Left colon (tissue), 2 donors: Measurements from ENCODE around the gene GPATCH2. TPM values are rescaled to one million over a fixed set of nuclear protein-coding genes. Genes with fewer than 3 reads are reported as not detected.
"Not testable (repeated sequence)": the region's sequence is repeated elsewhere in the genome, so short reads cannot be mapped to it uniquely, and the experiment has no call there.

ENCODE experiments used
- ATAC-seq: fragments of 200-7000 bp; cut with Tn5 transposase; one replicate; pipeline ENCODE4 v1.9.1; 2020; ENCODE audit warnings: mild to moderate bottlenecking, moderate library complexity
- DNase-seq, 2 donors: peaks; one replicate each; pipeline ENCODE4 v3.0.0-alpha.2; 2020
- intact Hi-C, 2 donors: fragments of 100-400 bp; cut with DNase I in 1 of 2; cut with micrococcal nuclease in 1 of 2; formaldehyde crosslinking; loops; one replicate each; pipeline versions ENCODE4 v1.11.2 to v1.14.0; 2022; cut with DNase I, micrococcal nuclease
- total RNA-seq, 2 donors: library from RNA; stranded (reverse); fragmentation: NEBNext Ultra II Directional; extraction: Animal tissue kit (Norgen Biotek cat#: 25700); gene quantifications; one replicate each; pipeline ENCODE4 v1.2.1, GENCODE V29; 2021
- donor health status: DM: no; HTN: no; CAD: no.
- donor health status: DM: yes; HTN: yes; CAD: no.

GPATCH2 gene
- total RNA-seq, 2 donors from 2014 or later, result 11.6 to 12.4 TPM

DNA sequence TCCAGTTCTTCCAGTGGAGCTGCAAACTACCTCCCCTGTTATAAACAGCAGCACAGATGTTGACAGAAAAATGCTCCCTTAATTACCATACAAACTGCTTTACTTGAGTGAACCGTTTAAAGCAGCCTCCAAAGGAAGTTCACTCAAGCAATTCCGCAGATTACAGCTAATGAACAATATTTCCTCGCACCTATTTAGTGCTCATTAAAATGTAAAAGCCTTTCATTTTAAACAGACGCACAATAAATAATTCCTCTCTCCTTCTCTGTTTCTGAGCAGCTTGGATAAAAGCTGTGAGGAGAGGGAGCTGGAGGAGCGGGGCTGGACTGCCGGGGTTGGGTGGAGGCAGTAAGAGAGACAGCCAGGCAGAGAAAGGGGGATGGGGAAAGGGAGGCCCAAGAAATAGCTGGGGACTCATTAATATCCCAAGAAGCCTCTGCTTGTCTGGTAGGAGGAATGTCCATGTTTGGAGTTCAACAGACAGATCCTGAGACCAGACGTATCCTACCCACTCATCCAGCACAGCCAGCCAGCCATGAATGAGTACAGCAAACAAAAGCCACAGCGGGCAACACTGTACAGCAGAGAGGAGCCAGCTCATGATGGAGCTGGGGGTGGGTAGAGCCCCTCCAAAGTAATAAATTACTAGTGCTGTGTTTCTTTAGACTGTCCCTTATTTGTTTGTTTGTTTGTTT lies 227.7 kb downstream of the GPATCH2 start:
- no peak for DNase-seq
- no peak for ATAC-seq
- intact Hi-C loops, result no loop called here

GRCh38 chr1:217402301-217402700 lies 228.6 kb downstream of the GPATCH2 start:
- no peak for ATAC-seq
- intact Hi-C loops, result no loop called here
- DNase-seq, result no peak

GRCh38 chr1:217393896-217394295 lies 237.0 kb downstream of the GPATCH2 start:
- intact Hi-C loops, result no loop called here
- no peak for ATAC-seq
- no peak for DNase-seq

DNA sequence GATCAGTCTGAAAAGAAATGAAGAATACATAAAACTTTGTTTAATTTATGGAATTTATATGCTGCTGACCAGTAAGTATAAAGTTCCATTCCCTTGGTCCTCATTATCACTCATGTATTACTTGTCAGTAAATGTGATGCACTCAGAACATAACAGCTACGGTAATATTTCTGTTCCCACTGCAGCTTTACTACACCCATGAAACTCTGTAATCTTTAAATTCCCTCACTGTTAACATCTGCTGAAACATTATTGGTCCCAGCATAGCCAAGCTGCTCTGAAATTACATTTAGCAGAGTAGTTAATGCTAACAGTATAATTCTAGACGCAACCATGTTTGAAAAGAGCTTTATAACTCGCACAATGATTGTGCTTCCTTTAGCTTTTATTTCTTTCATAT lies 238.4 kb downstream of the GPATCH2 start:
- DNase-seq (no peak), ATAC-seq (no peak)
- intact Hi-C loops, result no loop called here

DNA sequence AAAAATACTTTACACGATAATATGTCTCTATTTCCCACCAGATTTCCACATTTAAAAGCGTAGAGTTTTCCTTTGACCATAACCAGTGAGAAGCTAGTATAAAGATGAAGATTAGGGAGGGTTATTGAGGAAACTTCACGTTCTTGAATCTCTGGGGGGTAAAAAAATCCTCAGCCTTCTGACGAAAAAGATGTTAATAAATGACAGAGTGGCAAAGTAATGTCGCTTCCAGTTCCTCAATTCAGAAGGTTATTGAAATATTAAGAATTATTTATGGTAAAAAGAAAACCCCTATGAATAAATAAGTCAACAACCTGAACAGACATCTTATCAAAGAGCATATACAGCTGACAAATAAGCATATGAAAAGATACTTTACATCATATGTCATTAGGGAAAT lies 241.0 kb downstream of the GPATCH2 start:
- no peak for DNase-seq
- no peak for ATAC-seq
- intact Hi-C loops, result no loop called here

GRCh38 chr1:217388522-217389065 lies 242.3 kb downstream of the GPATCH2 start:
- DNase-seq (no peak), ATAC-seq (no peak)
- intact Hi-C loops, result no loop called here

- ATAC-seq, intact Hi-C loops: not testable (repeated sequence)
Measured at GRCh38 chr1:217381773-217382172, 249.1 kb downstream of the GPATCH2 start.

GRCh38 chr1:217379804-217380203 lies 251.1 kb downstream of the GPATCH2 start:
- ATAC-seq, intact Hi-C loops, DNase-seq: not testable (repeated sequence)

More at GRCh38 chr1:217381773-217382172, 249.1 kb downstream of the GPATCH2 start:
- not testable (repeated sequence) for DNase-seq

DNA sequence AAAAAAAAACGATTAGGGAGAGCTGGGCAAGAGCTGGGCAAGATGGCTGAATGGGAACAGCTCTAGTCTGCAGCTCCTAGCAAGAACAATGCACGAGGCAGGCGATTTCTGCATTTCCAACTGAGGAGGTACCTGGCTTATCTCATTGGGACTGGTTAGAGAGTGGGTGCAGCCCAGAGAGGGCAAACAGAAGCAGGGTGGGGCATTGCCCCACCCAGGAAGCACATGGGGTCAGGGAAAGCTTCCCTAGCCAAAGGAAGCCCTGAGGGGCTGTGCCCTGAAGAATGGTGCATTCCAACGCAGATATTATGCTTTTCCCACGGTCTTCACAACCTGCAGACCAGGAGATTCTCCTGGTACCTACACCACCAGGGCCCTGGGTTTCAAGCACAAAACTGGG lies 251.6 kb downstream of the GPATCH2 start:
- intact Hi-C loops, result no loop called here
- DNase-seq (no peak), ATAC-seq (no peak)

Other genes starting within 250 kb of the GPATCH2 start
- gene SPATA17, start 254 bp upstream of the GPATCH2 start, total RNA-seq, result under 1 TPM; 0.25 to 0.27 TPM